AG04449 (cell line): ENCODE results near the gene CASS4.

Experiments used
- CTCF ChIA-PET: fragments of 350-600 bp; formaldehyde crosslinking; extraction: SDS; loops from one replicate; lab custom pipeline; 2021; ENCODE audit warnings: antibody characterized with exemption; lab: Yijun Ruan, JAX
- POLR2A ChIA-PET: fragments of 400-600, 350-600 bp; formaldehyde crosslinking; extraction: SDS; loops from one replicate; lab custom pipeline; 2020; ENCODE audit warnings: antibody characterized with exemption, inconsistent platforms; lab: Yijun Ruan, JAX
- DNase-seq: peaks from one replicate; pipeline ENCODE4 v3.0.0-alpha.2; 2010; ENCODE audit warnings: low read depth, low spot score
- H3K4me3 ChIP-seq: 2 replicates; pipeline ENCODE4 v1.5.1; 2011; ENCODE audit warnings: low read depth, mild to moderate bottlenecking, control low read depth, low read length
- TF ChIP-seq, protein P1 (sequence below): IDR thresholded peaks from one replicate; pipeline ENCODE4 v1.5.1; 2011; ENCODE audit warnings: mild to moderate bottlenecking, moderate library complexity, low read length, control low read depth, inconsistent platforms; ENCODE audit not compliant: insufficient read depth; ENCODE audit errors: missing control alignments

CASS4 gene

GRCh38 chr20:56422824-56423189 is 10.7 kb downstream of the CASS4 start:
- ChIA-PET POLR2A (interaction anchor here (1.4 kb wide), 1 partner anchor 12 kb away, joined by 4 read pairs; no protein-coding TSS in a partner anchor), CTCF (interaction anchor here (1.4 to 3.8 kb wide), 4 partner anchors 10 to 24 kb away, joined by 3 to 10 read pairs (median 7); no protein-coding TSS in a partner anchor)
- TF ChIP-seq, protein P1, sequence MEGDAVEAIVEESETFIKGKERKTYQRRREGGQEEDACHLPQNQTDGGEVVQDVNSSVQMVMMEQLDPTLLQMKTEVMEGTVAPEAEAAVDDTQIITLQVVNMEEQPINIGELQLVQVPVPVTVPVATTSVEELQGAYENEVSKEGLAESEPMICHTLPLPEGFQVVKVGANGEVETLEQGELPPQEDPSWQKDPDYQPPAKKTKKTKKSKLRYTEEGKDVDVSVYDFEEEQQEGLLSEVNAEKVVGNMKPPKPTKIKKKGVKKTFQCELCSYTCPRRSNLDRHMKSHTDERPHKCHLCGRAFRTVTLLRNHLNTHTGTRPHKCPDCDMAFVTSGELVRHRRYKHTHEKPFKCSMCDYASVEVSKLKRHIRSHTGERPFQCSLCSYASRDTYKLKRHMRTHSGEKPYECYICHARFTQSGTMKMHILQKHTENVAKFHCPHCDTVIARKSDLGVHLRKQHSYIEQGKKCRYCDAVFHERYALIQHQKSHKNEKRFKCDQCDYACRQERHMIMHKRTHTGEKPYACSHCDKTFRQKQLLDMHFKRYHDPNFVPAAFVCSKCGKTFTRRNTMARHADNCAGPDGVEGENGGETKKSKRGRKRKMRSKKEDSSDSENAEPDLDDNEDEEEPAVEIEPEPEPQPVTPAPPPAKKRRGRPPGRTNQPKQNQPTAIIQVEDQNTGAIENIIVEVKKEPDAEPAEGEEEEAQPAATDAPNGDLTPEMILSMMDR, result no peak
- no peak overlapping the region for H3K4me3 ChIP-seq
- no peak for DNase-seq

GRCh38 chr20:56423211-56423610 is 11.2 kb downstream of the CASS4 start:
- TF ChIP-seq, protein P1, result no peak
- ChIA-PET POLR2A (interaction anchor here (1.4 kb wide), 1 partner anchor 12 kb away, joined by 4 read pairs; no protein-coding TSS in a partner anchor), CTCF (interaction anchor here (1.4 to 3.8 kb wide), 4 partner anchors 10 to 25 kb away, joined by 3 to 10 read pairs (median 7); no protein-coding TSS in a partner anchor)

GRCh38 chr20:56423886-56424285 is 11.8 kb downstream of the CASS4 start:
- ChIA-PET POLR2A (no interaction called here), CTCF (interaction anchor here (1.7 to 3.8 kb wide), 3 partner anchors 11 to 25 kb away, joined by 4 to 10 read pairs (median 10); no protein-coding TSS in a partner anchor)
- TF ChIP-seq, protein P1, result no peak
- no peak overlapping the region for H3K4me3 ChIP-seq
- DNase-seq, result no peak

More at GRCh38 chr20:56423211-56423610, 11.2 kb downstream of the CASS4 start:
- H3K4me3 ChIP-seq, result no peak overlapping the region
- DNase-seq, result no peak

DNA sequence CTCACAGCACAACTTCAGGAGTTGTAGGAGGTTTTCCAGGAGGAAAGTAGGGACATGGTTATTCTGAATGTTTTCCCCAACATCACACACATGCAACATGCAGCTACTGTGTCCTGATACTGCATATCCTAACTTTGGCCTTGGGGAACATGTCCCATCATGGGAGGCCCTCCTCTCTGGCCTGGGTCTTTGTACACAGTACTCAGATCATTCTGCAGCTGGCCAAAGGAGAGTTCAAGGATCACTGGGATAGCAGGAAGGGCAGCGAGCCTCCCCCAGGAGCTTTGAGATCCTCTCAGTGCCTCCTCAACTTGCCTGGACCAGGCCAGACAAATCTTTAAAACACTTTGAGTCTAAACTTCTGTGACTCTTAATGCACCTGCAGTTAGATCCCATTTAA is 12.9 kb downstream of the CASS4 start:
- ChIA-PET CTCF (interaction anchor here (1.0 to 3.8 kb wide), 3 partner anchors 12 to 26 kb away, joined by 4 to 10 read pairs (median 10); no protein-coding TSS in a partner anchor), POLR2A (no interaction called here)
- TF ChIP-seq, protein P1, result no peak

DNA sequence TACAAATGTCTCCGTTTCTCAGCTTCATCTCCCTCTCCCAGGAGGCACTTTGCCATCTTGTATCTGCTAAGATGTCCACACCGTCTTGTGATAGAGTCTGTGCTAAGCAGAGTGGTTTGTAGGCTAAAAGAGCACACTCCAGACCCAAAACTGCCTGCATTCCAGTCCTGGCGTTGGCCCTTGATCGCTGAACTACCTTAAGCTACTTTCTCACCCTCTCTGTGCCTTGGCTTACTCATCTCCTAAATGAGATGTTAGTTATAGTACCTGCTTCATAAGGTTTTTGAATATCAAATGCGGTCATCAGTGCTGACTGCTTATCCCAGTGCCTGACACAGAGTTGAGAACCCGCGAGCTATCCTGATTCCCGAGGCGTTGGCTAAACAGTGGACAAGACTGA is 14.0 kb downstream of the CASS4 start:
- POLR2A ChIA-PET, result interaction anchor here (1.0 kb wide), 1 partner anchor 13 kb away, joined by 3 read pairs; no protein-coding TSS in a partner anchor
- CTCF ChIA-PET, result interaction anchor here (1.3 to 3.8 kb wide), 3 partner anchors 12 to 27 kb away, joined by 3 to 10 read pairs (median 4); partner anchors contain the start of gene CASS4
- TF ChIP-seq, protein P1, result no peak
- DNase-seq, result no peak
- H3K4me3 ChIP-seq, result no peak overlapping the region

More for the DNA sequence above, 12.9 kb downstream of the CASS4 start:
- DNase-seq, result no peak
- H3K4me3 ChIP-seq, result no peak overlapping the region

- TF ChIP-seq, protein P1, result no peak
- CTCF ChIA-PET, result interaction anchor here (1.3 to 1.9 kb wide), 2 partner anchors 11 to 15 kb away, joined by 3 to 4 read pairs; partner anchors contain the start of gene CASS4
- POLR2A ChIA-PET, result interaction anchor here (1.0 kb wide), 1 partner anchor 13 kb away, joined by 5 read pairs; no protein-coding TSS in a partner anchor
- H3K4me3 ChIP-seq, result no peak overlapping the region
- no peak for DNase-seq
Observed at GRCh38 chr20:56426926-56427325, 14.9 kb downstream of the CASS4 start.
